ENCODE results near the gene PTBP3.
"Not testable (repeated sequence)": the region's sequence is repeated elsewhere in the genome, so short reads cannot be mapped to it uniquely, and the experiment has no call there.

PTBP3 gene

DNA sequence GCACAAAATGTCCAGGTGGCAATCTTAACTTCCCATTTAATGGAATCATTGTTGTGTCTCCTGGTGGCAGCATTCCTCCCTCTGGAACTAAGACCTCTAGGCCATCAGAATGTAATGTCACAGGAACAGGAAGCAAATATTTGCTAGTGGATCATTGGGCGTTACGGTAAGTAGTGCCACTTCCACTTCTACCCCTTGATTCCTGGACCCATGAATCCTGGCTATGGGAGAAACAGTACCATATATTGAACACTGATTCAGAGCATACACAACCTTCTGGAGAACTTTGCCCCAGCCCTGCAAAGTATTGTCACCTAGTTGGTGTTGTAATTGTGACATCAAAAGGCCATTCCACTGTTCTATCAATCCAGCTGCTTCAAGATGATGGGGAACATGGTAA, 40.8 kb upstream of the PTBP3 start:
- H3K14ac ChIP-seq (ENCODE audit: low read length in 2 of 2); H4K91ac ChIP-seq (ENCODE audit: low read length); H4K8ac ChIP-seq (ENCODE audit: low read length); H2BK12ac ChIP-seq (ENCODE audit: low read length in 2 of 2); H3K23ac ChIP-seq (ENCODE audit: low read length in 2 of 2); H3K9me3 ChIP-seq (ENCODE audit: control insufficient read depth, low read length); H3K4ac ChIP-seq (ENCODE audit: low read depth in 1 of 2, low read length in 2 of 2); H3K27me3 ChIP-seq (ENCODE audit: control insufficient read depth in 1 of 2, insufficient read depth in 1 of 2, low read length in 2 of 2); H3K9ac ChIP-seq (ENCODE audit: low read length); DNase-seq; H2BK120ac ChIP-seq (ENCODE audit: low read depth, low read length); H2AFZ ChIP-seq (ENCODE audit: low read depth, low read length); H3K18ac ChIP-seq (ENCODE audit: low read depth in 1 of 2, low read length in 2 of 2); H3K4me2 ChIP-seq (ENCODE audit: low read length, poor library complexity, severe bottlenecking); H3K4me3 ChIP-seq (ENCODE audit: insufficient read depth in 1 of 2, low read depth in 1 of 2, low read length in 2 of 2); H2BK5ac ChIP-seq (ENCODE audit: low read depth, low read length, poor library complexity, severe bottlenecking); H3K36me3 ChIP-seq (ENCODE audit: control insufficient read depth in 1 of 2, insufficient read depth in 2 of 2, low read depth in 1 of 2, low read length in 2 of 2); H2BK15ac ChIP-seq (ENCODE audit: low read depth, poor library complexity, severe bottlenecking); H3K27ac ChIP-seq (ENCODE audit: low read length, poor library complexity, severe bottlenecking); H2AK5ac ChIP-seq (ENCODE audit: low read length, severe bottlenecking); H3K79me1 ChIP-seq (replicated peaks; ENCODE audit: low read length, poor library complexity, severe bottlenecking); H3K4me1 ChIP-seq (ENCODE audit: control insufficient read depth, insufficient read depth, low read depth, low read length): not testable (repeated sequence)
- 94% methylated on average over 2 of the region's 2 CpGs for WGBS

- H3K36me3 ChIP-seq (ENCODE audit: control insufficient read depth in 1 of 2, insufficient read depth in 2 of 2, low read depth in 1 of 2, low read length in 2 of 2); H3K4ac ChIP-seq (ENCODE audit: low read depth in 1 of 2, low read length in 2 of 2): not testable (repeated sequence)
Observed at GRCh38 chr9:112373666-112374065, 40.2 kb upstream of the PTBP3 start.

GRCh38 chr9:112371060-112371459, 37.6 kb upstream of the PTBP3 start:
- peaks cover 3% of the 10 kb centered on the region for H3K79me1 ChIP-seq (replicated peaks; ENCODE audit: low read length, poor library complexity, severe bottlenecking)
- H3K27me3 ChIP-seq (ENCODE audit: control insufficient read depth in 1 of 2, insufficient read depth in 1 of 2, low read length in 2 of 2): no peaks in the 10 kb centered on the region
- no peak overlapping the region for H2BK15ac ChIP-seq (ENCODE audit: low read depth, poor library complexity, severe bottlenecking)
- no peak overlapping the region for H3K9ac ChIP-seq (ENCODE audit: low read length)
- H4K91ac ChIP-seq (ENCODE audit: low read length): no peak overlapping the region
- H2BK5ac ChIP-seq (ENCODE audit: low read depth, low read length, poor library complexity, severe bottlenecking): no peak overlapping the region
- no peak overlapping the region for H2AK5ac ChIP-seq (ENCODE audit: low read length, severe bottlenecking)
- no peak overlapping the region for H3K4me2 ChIP-seq (ENCODE audit: low read length, poor library complexity, severe bottlenecking)
- no peak overlapping the region for H3K4me3 ChIP-seq (ENCODE audit: insufficient read depth in 1 of 2, low read depth in 1 of 2, low read length in 2 of 2)
- no peaks in the 10 kb centered on the region for H3K36me3 ChIP-seq (ENCODE audit: control insufficient read depth in 1 of 2, insufficient read depth in 2 of 2, low read depth in 1 of 2, low read length in 2 of 2)
- no peak overlapping the region for H2AFZ ChIP-seq (ENCODE audit: low read depth, low read length)
- no peak overlapping the region for H2BK120ac ChIP-seq (ENCODE audit: low read depth, low read length)
- H4K8ac ChIP-seq (ENCODE audit: low read length): no peak overlapping the region
- DNase-seq: no peak
- H3K27ac ChIP-seq (ENCODE audit: low read length, poor library complexity, severe bottlenecking): no peak overlapping the region
- WGBS: 100% methylated on average over 1 of the region's 1 CpG
- no peaks in the 10 kb centered on the region for H3K4me1 ChIP-seq (ENCODE audit: control insufficient read depth, insufficient read depth, low read depth, low read length)
- no peaks in the 10 kb centered on the region for H3K9me3 ChIP-seq (ENCODE audit: control insufficient read depth, low read length)
- H2BK12ac ChIP-seq (ENCODE audit: low read length in 2 of 2): no peak overlapping the region
- H3K23ac ChIP-seq (ENCODE audit: low read length in 2 of 2): no peak overlapping the region
- no peak overlapping the region for H3K4ac ChIP-seq (ENCODE audit: low read depth in 1 of 2, low read length in 2 of 2)
- H3K18ac ChIP-seq (ENCODE audit: low read depth in 1 of 2, low read length in 2 of 2): no peak overlapping the region
- no peak overlapping the region for H3K14ac ChIP-seq (ENCODE audit: low read length in 2 of 2)

More at GRCh38 chr9:112373666-112374065, 40.2 kb upstream of the PTBP3 start:
- not testable (repeated sequence) for H4K91ac ChIP-seq (ENCODE audit: low read length); H4K8ac ChIP-seq (ENCODE audit: low read length); H3K14ac ChIP-seq (ENCODE audit: low read length in 2 of 2); H2BK12ac ChIP-seq (ENCODE audit: low read length in 2 of 2); H3K9ac ChIP-seq (ENCODE audit: low read length); H2AFZ ChIP-seq (ENCODE audit: low read depth, low read length); H2BK120ac ChIP-seq (ENCODE audit: low read depth, low read length); H3K18ac ChIP-seq (ENCODE audit: low read depth in 1 of 2, low read length in 2 of 2); H3K27me3 ChIP-seq (ENCODE audit: control insufficient read depth in 1 of 2, insufficient read depth in 1 of 2, low read length in 2 of 2); H3K4me1 ChIP-seq (ENCODE audit: control insufficient read depth, insufficient read depth, low read depth, low read length); H3K27ac ChIP-seq (ENCODE audit: low read length, poor library complexity, severe bottlenecking); H3K79me1 ChIP-seq (replicated peaks; ENCODE audit: low read length, poor library complexity, severe bottlenecking); H2BK15ac ChIP-seq (ENCODE audit: low read depth, poor library complexity, severe bottlenecking); H3K4me2 ChIP-seq (ENCODE audit: low read length, poor library complexity, severe bottlenecking); H3K4me3 ChIP-seq (ENCODE audit: insufficient read depth in 1 of 2, low read depth in 1 of 2, low read length in 2 of 2); H3K9me3 ChIP-seq (ENCODE audit: control insufficient read depth, low read length); H2AK5ac ChIP-seq (ENCODE audit: low read length, severe bottlenecking); H2BK5ac ChIP-seq (ENCODE audit: low read depth, low read length, poor library complexity, severe bottlenecking); DNase-seq; H3K23ac ChIP-seq (ENCODE audit: low read length in 2 of 2)
- WGBS: 76% methylated on average over 2 of the region's 2 CpGs

DNA sequence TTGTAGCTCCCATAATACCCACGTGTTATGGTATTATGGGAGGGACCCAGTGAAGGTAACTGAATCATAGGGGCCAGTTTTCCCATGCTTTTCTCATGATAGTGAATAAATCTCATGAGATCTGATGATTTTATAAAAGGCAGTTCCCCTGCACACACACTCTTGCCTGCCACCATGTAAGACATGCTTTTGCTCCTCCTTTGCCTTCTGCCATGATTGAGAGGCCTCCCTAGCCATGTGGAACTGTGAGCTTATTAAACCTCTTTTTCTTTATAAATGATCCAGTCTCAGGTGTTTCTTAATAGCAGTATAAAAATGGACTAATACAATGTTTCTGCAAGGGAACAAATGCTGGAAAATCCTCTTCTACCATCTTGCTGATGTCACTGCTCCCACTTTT, 36.4 kb upstream of the PTBP3 start:
- H3K4ac ChIP-seq (ENCODE audit: low read depth in 1 of 2, low read length in 2 of 2): no peak overlapping the region
- H3K79me1 ChIP-seq (replicated peaks; ENCODE audit: low read length, poor library complexity, severe bottlenecking): no peaks in the 10 kb centered on the region
- no peaks in the 10 kb centered on the region for H3K4me1 ChIP-seq (ENCODE audit: control insufficient read depth, insufficient read depth, low read depth, low read length)
- H2BK120ac ChIP-seq (ENCODE audit: low read depth, low read length): no peak overlapping the region
- no peak overlapping the region for H3K27ac ChIP-seq (ENCODE audit: low read length, poor library complexity, severe bottlenecking)
- H3K27me3 ChIP-seq (ENCODE audit: control insufficient read depth in 1 of 2, insufficient read depth in 1 of 2, low read length in 2 of 2): no peaks in the 10 kb centered on the region
- H3K9ac ChIP-seq (ENCODE audit: low read length): no peak overlapping the region
- no peak overlapping the region for H3K18ac ChIP-seq (ENCODE audit: low read depth in 1 of 2, low read length in 2 of 2)
- H4K8ac ChIP-seq (ENCODE audit: low read length): no peak overlapping the region
- 100% methylated on average over 1 of the region's 1 CpG for WGBS
- no peak overlapping the region for H4K91ac ChIP-seq (ENCODE audit: low read length)
- H3K4me3 ChIP-seq (ENCODE audit: insufficient read depth in 1 of 2, low read depth in 1 of 2, low read length in 2 of 2): no peak overlapping the region
- no peak overlapping the region for H3K14ac ChIP-seq (ENCODE audit: low read length in 2 of 2)
- no peak overlapping the region for H2BK12ac ChIP-seq (ENCODE audit: low read length in 2 of 2)
- no peak overlapping the region for H2AFZ ChIP-seq (ENCODE audit: low read depth, low read length)
- H3K36me3 ChIP-seq (ENCODE audit: control insufficient read depth in 1 of 2, insufficient read depth in 2 of 2, low read depth in 1 of 2, low read length in 2 of 2): no peaks in the 10 kb centered on the region
- H3K4me2 ChIP-seq (ENCODE audit: low read length, poor library complexity, severe bottlenecking): no peak overlapping the region
- DNase-seq: no peak
- no peak overlapping the region for H2AK5ac ChIP-seq (ENCODE audit: low read length, severe bottlenecking)
- no peak overlapping the region for H2BK15ac ChIP-seq (ENCODE audit: low read depth, poor library complexity, severe bottlenecking)
- no peaks in the 10 kb centered on the region for H3K9me3 ChIP-seq (ENCODE audit: control insufficient read depth, low read length)
- H3K23ac ChIP-seq (ENCODE audit: low read length in 2 of 2): no peak overlapping the region
- no peak overlapping the region for H2BK5ac ChIP-seq (ENCODE audit: low read depth, low read length, poor library complexity, severe bottlenecking)
